ENCODE data around the gene SGCA. TPM values are rescaled to one million over a fixed set of nuclear protein-coding genes. Genes with fewer than 3 reads are reported as not detected.
A peak's percentile ranks its signal among the peaks of the same experiment; 100 is the strongest.

Gene SGCA
- total RNA-seq, 1 donor from 2014 or later: 0.30 TPM

- DNase-seq: peak; percentile 95
- intact Hi-C loops (cut with micrococcal nuclease): loop anchor here (1.0 to 5.0 kb wide), 4 partner anchors 11 to 37 kb away; no protein-coding TSS in a partner anchor
- Mint-ChIP-seq H3K4me1 (peaks cover 63% of the 10 kb centered on the region), H3K27ac (peak overlapping the region; percentile 77), H3K4me3 (peak overlapping the region; percentile 74), H3K27me3 (no peaks in the 10 kb centered on the region), H3K36me3 (ENCODE audit: low read depth) (peaks cover 83% of the 10 kb centered on the region), H3K9me3 (no peaks in the 10 kb centered on the region)
Observed at GRCh38 chr17:50139950-50140885, 25.6 kb upstream of the SGCA start.

GRCh38 chr17:50141026-50141744 lies 24.6 kb upstream of the SGCA start:
- H3K27me3 Mint-ChIP-seq: no peaks in the 10 kb centered on the region
- intact Hi-C loops (cut with micrococcal nuclease): loop anchor here (2.0 to 5.0 kb wide), 2 partner anchors 24 to 36 kb away; no protein-coding TSS in a partner anchor
- H3K4me3 Mint-ChIP-seq: peak overlapping the region; percentile 74
- no peaks in the 10 kb centered on the region for H3K9me3 Mint-ChIP-seq
- H3K36me3 Mint-ChIP-seq (ENCODE audit: low read depth): peaks cover 84% of the 10 kb centered on the region
- H3K27ac Mint-ChIP-seq: peak overlapping the region; percentile 77
- H3K4me1 Mint-ChIP-seq: peaks cover 72% of the 10 kb centered on the region
- DNase-seq: no peak

- Mint-ChIP-seq H3K36me3 (ENCODE audit: low read depth) (peaks cover 79% of the 10 kb centered on the region), H3K27ac (peak overlapping the region; percentile 62), H3K4me3 (peak overlapping the region; percentile 74), H3K4me1 (peaks cover 73% of the 10 kb centered on the region), H3K27me3 (no peaks in the 10 kb centered on the region), H3K9me3 (no peaks in the 10 kb centered on the region)
- intact Hi-C loops (cut with micrococcal nuclease): loop anchor here (2.0 to 5.0 kb wide), 2 partner anchors 25 to 36 kb away; no protein-coding TSS in a partner anchor
- no peak for DNase-seq
Observed at GRCh38 chr17:50141745-50142110, 24.1 kb upstream of the SGCA start.

- no peak overlapping the region for H3K4me3 Mint-ChIP-seq
- H3K27me3 Mint-ChIP-seq: no peaks in the 10 kb centered on the region
- no peaks in the 10 kb centered on the region for H3K9me3 Mint-ChIP-seq
- H3K36me3 Mint-ChIP-seq (ENCODE audit: low read depth): peaks cover 76% of the 10 kb centered on the region
- H3K4me1 Mint-ChIP-seq: peaks cover 79% of the 10 kb centered on the region
- peak overlapping the region; percentile 79 for H3K27ac Mint-ChIP-seq
- intact Hi-C loops (cut with micrococcal nuclease): loop anchor here (5.0 kb wide), 1 partner anchor 34 kb away; no protein-coding TSS in a partner anchor
- no peak for DNase-seq
Observed at GRCh38 chr17:50143461-50144176, 22.2 kb upstream of the SGCA start.

- H3K4me3 Mint-ChIP-seq: no peak overlapping the region
- no peaks in the 10 kb centered on the region for H3K27me3 Mint-ChIP-seq
- no peaks in the 10 kb centered on the region for H3K9me3 Mint-ChIP-seq
- intact Hi-C loops (cut with micrococcal nuclease): loop anchor here (5.0 kb wide), 1 partner anchor 33 kb away; no protein-coding TSS in a partner anchor
- H3K27ac Mint-ChIP-seq: peak overlapping the region; percentile 79
- no peak for DNase-seq
- peaks cover 74% of the 10 kb centered on the region for H3K36me3 Mint-ChIP-seq (ENCODE audit: low read depth)
- peaks cover 77% of the 10 kb centered on the region for H3K4me1 Mint-ChIP-seq
Observed at GRCh38 chr17:50144355-50144754, 21.4 kb upstream of the SGCA start.

- H3K36me3 Mint-ChIP-seq (ENCODE audit: low read depth): peaks cover 67% of the 10 kb centered on the region
- peaks cover 73% of the 10 kb centered on the region for H3K4me1 Mint-ChIP-seq
- DNase-seq: no peak
- H3K27me3 Mint-ChIP-seq: no peaks in the 10 kb centered on the region
- H3K27ac Mint-ChIP-seq: peak overlapping the region; percentile 79
- peak overlapping the region; percentile 92 for H3K4me3 Mint-ChIP-seq
- intact Hi-C loops (cut with micrococcal nuclease): loop anchor here (5.0 kb wide), 1 partner anchor 32 kb away; no protein-coding TSS in a partner anchor
- no peaks in the 10 kb centered on the region for H3K9me3 Mint-ChIP-seq
Observed at GRCh38 chr17:50144845-50145531, 20.8 kb upstream of the SGCA start.

GRCh38 chr17:50145532-50146229 lies 20.1 kb upstream of the SGCA start:
- Mint-ChIP-seq H3K27ac (peak overlapping the region; percentile 76), H3K36me3 (ENCODE audit: low read depth) (peaks cover 60% of the 10 kb centered on the region), H3K4me3 (peak overlapping the region; percentile 92)

GRCh38 chr17:50146230-50146926 lies 19.4 kb upstream of the SGCA start:
- Mint-ChIP-seq H3K4me1 (peaks cover 62% of the 10 kb centered on the region), H3K36me3 (ENCODE audit: low read depth) (peaks cover 54% of the 10 kb centered on the region), H3K9me3 (no peaks in the 10 kb centered on the region), H3K27ac (peak overlapping the region; percentile 96), H3K4me3 (peak overlapping the region; percentile 92), H3K27me3 (no peaks in the 10 kb centered on the region)
- no peak for DNase-seq
- intact Hi-C loops (cut with micrococcal nuclease): no loop called here

More at GRCh38 chr17:50145532-50146229, 20.1 kb upstream of the SGCA start:
- Mint-ChIP-seq H3K27me3 (no peaks in the 10 kb centered on the region), H3K4me1 (peaks cover 66% of the 10 kb centered on the region), H3K9me3 (no peaks in the 10 kb centered on the region)
- DNase-seq: no peak
- intact Hi-C loops (cut with micrococcal nuclease): no loop called here

GRCh38 chr17:50146927-50147665 lies 18.7 kb upstream of the SGCA start:
- H3K9me3 Mint-ChIP-seq: no peaks in the 10 kb centered on the region
- peak overlapping the region; percentile 92 for H3K4me3 Mint-ChIP-seq
- H3K27ac Mint-ChIP-seq: peak overlapping the region; percentile 96
- H3K27me3 Mint-ChIP-seq: no peaks in the 10 kb centered on the region
- peaks cover 59% of the 10 kb centered on the region for H3K4me1 Mint-ChIP-seq
- H3K36me3 Mint-ChIP-seq (ENCODE audit: low read depth): peaks cover 50% of the 10 kb centered on the region
- intact Hi-C loops (cut with micrococcal nuclease): no loop called here
- no peak for DNase-seq

- Mint-ChIP-seq H3K27ac (peak overlapping the region; percentile 96), H3K9me3 (no peaks in the 10 kb centered on the region), H3K36me3 (ENCODE audit: low read depth) (peaks cover 42% of the 10 kb centered on the region), H3K27me3 (no peaks in the 10 kb centered on the region), H3K4me3 (peak overlapping the region; percentile 92), H3K4me1 (peaks cover 56% of the 10 kb centered on the region)
- intact Hi-C loops (cut with micrococcal nuclease): no loop called here
- no peak for DNase-seq
Observed at GRCh38 chr17:50147841-50148225, 18.0 kb upstream of the SGCA start.

GRCh38 chr17:50148226-50149090 lies 17.3 kb upstream of the SGCA start:
- H3K27me3 Mint-ChIP-seq: no peaks in the 10 kb centered on the region
- no peaks in the 10 kb centered on the region for H3K9me3 Mint-ChIP-seq
- peaks cover 53% of the 10 kb centered on the region for H3K4me1 Mint-ChIP-seq
- peak overlapping the region; percentile 92 for H3K4me3 Mint-ChIP-seq
- peaks cover 37% of the 10 kb centered on the region for H3K36me3 Mint-ChIP-seq (ENCODE audit: low read depth)
- intact Hi-C loops (cut with micrococcal nuclease): no loop called here
- peak overlapping the region; percentile 96 for H3K27ac Mint-ChIP-seq
- peak; percentile 86 for DNase-seq
